Keratinocyte (primary cell): ENCODE data around the gene CSMD2.

ENCODE experiments used
- EZH2 ChIP-seq: IDR thresholded peaks from one replicate; pipeline ENCODE4 v1.6.1; 2012; ENCODE audit warnings: inconsistent platforms, mild to moderate bottlenecking, low read length, moderate library complexity
- TF ChIP-seq, protein P1 (sequence below), 3 experiments: IDR thresholded peaks in 1 of 3; conservative IDR thresholded peaks in 1 of 3; optimal IDR thresholded peaks in 1 of 3; 2 replicates in 2 of 3; 3 replicates in 1 of 3; pipeline versions ENCODE3 to v1.5.1; 2011; ENCODE audit warnings: low read length in 3 of 3, mild to moderate bottlenecking in 3 of 3, moderate library complexity in 2 of 3, control low read depth in 1 of 3, inconsistent platforms in 1 of 3; ENCODE audit not compliant: insufficient read depth in 2 of 3; ENCODE audit errors: extremely low read depth in 1 of 3

- TF ChIP-seq EZH2 = no peak
- TF ChIP-seq, protein P1, sequence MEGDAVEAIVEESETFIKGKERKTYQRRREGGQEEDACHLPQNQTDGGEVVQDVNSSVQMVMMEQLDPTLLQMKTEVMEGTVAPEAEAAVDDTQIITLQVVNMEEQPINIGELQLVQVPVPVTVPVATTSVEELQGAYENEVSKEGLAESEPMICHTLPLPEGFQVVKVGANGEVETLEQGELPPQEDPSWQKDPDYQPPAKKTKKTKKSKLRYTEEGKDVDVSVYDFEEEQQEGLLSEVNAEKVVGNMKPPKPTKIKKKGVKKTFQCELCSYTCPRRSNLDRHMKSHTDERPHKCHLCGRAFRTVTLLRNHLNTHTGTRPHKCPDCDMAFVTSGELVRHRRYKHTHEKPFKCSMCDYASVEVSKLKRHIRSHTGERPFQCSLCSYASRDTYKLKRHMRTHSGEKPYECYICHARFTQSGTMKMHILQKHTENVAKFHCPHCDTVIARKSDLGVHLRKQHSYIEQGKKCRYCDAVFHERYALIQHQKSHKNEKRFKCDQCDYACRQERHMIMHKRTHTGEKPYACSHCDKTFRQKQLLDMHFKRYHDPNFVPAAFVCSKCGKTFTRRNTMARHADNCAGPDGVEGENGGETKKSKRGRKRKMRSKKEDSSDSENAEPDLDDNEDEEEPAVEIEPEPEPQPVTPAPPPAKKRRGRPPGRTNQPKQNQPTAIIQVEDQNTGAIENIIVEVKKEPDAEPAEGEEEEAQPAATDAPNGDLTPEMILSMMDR (optimal IDR thresholded peaks at IDR 0.05 in 1 of 3, IDR thresholded peaks at IDR 0.05 in 1 of 3, conservative IDR thresholded peaks at IDR 0.05 in 1 of 3; ENCODE audit: extremely low read depth in 1 of 3, insufficient read depth in 2 of 3, low read length in 3 of 3) = no peak
Measured at GRCh38 chr1:33616780-33617179, 548.2 kb downstream of the CSMD2 start.
